Osteoblast (primary cell): ENCODE data around the gene ITGB5. TPM values are rescaled to one million over a fixed set of nuclear protein-coding genes. Genes with fewer than 3 reads are reported as not detected.

ENCODE experiments used
- DNase-seq: peaks from one replicate; pipeline ENCODE4 v3.0.0; 2011; ENCODE audit warnings: low spot score, mixed read lengths; ENCODE audit not compliant: insufficient read length; ENCODE audit errors: missing footprints
- H2AFZ ChIP-seq: 2 replicates; pipeline ENCODE4 v1.6.0; 2011; ENCODE audit warnings: mild to moderate bottlenecking, low read length
- H3K27ac ChIP-seq: 2 replicates; pipeline ENCODE4 v1.5.1; 2011; ENCODE audit warnings: mild to moderate bottlenecking, low read depth, low read length, moderate library complexity
- H3K27me3 ChIP-seq: 2 replicates; pipeline ENCODE4 v1.6.0; 2012; ENCODE audit warnings: mild to moderate bottlenecking, control low read depth, inconsistent platforms, low read length, moderate library complexity; ENCODE audit not compliant: insufficient read depth
- H3K36me3 ChIP-seq: 2 replicates; pipeline ENCODE4 v1.5.1; 2011; ENCODE audit warnings: mild to moderate bottlenecking, low read length, control low read depth, moderate library complexity; ENCODE audit not compliant: insufficient read depth
- H3K4me1 ChIP-seq: 2 replicates; pipeline ENCODE4 v1.5.1; 2011; ENCODE audit warnings: mild to moderate bottlenecking, low read length, control low read depth, moderate library complexity; ENCODE audit not compliant: insufficient read depth
- H3K4me2 ChIP-seq: 2 replicates; pipeline ENCODE4 v1.6.0; 2011; ENCODE audit warnings: mild to moderate bottlenecking, low read length; ENCODE audit not compliant: insufficient read depth
- H3K4me3 ChIP-seq: fragments of 200-600 bp; sonication (generic); 3 replicates; pipeline ENCODE4 v1.5.1; 2012; ENCODE audit warnings: mild to moderate bottlenecking, low read length, inconsistent platforms; ENCODE audit not compliant: insufficient read depth
- H3K79me2 ChIP-seq: 2 replicates; pipeline ENCODE4 v1.6.0; 2012; ENCODE audit warnings: mild to moderate bottlenecking, low read length, control low read depth, inconsistent platforms; ENCODE audit not compliant: insufficient read depth
- H3K9me3 ChIP-seq: 2 replicates; pipeline ENCODE4 v1.5.1; 2011; ENCODE audit warnings: low read depth, low read length, control low read depth
- H4K20me1 ChIP-seq: 2 replicates; pipeline ENCODE4 v1.6.0; 2012; ENCODE audit warnings: mild to moderate bottlenecking, low read length, control low read depth; ENCODE audit not compliant: insufficient read depth
- CTCF ChIP-seq: IDR thresholded peaks from 2 replicates; pipeline ENCODE4 v1.5.1; 2011; ENCODE audit warnings: mild to moderate bottlenecking, low read depth, low read length, moderate library complexity; ENCODE audit errors: extremely low read depth
- total RNA-seq: library from RNA; depleted of rRNA; stranded (reverse); fragments of >200 nt; gene quantifications from 2 replicates; pipeline ENCODE4 v1.2.3, GENCODE V29; 2012

The ITGB5 gene
- total RNA-seq, 1 donor: 433 TPM

GRCh38 chr3:124804875-124805274 is 82.3 kb downstream of the ITGB5 start:
- H3K4me3 ChIP-seq: no peak overlapping the region
- no peak overlapping the region for H3K27ac ChIP-seq
- peaks cover 14% of the 10 kb centered on the region for H3K4me1 ChIP-seq
- no peak for TF ChIP-seq CTCF
- peaks cover 27% of the 10 kb centered on the region for H3K79me2 ChIP-seq
- peaks cover 2% of the 10 kb centered on the region for H4K20me1 ChIP-seq
- no peaks in the 10 kb centered on the region for H3K27me3 ChIP-seq
- no peak overlapping the region for H2AFZ ChIP-seq
- peaks cover 15% of the 10 kb centered on the region for H3K36me3 ChIP-seq
- no peak for DNase-seq
- no peak overlapping the region for H3K4me2 ChIP-seq
- no peaks in the 10 kb centered on the region for H3K9me3 ChIP-seq

GRCh38 chr3:124802702-124803101 is 84.5 kb downstream of the ITGB5 start:
- H4K20me1 ChIP-seq: peaks cover 2% of the 10 kb centered on the region
- peaks cover 21% of the 10 kb centered on the region for H3K79me2 ChIP-seq
- no peak overlapping the region for H3K4me3 ChIP-seq
- peaks cover 5% of the 10 kb centered on the region for H3K4me1 ChIP-seq
- peaks cover 19% of the 10 kb centered on the region for H3K36me3 ChIP-seq
- no peak overlapping the region for H2AFZ ChIP-seq
- no peak for DNase-seq
- no peak for TF ChIP-seq CTCF
- no peaks in the 10 kb centered on the region for H3K9me3 ChIP-seq
- no peaks in the 10 kb centered on the region for H3K27me3 ChIP-seq
- H3K4me2 ChIP-seq: no peak overlapping the region
- no peak overlapping the region for H3K27ac ChIP-seq

- Histone ChIP-seq H3K27me3 (no peaks in the 10 kb centered on the region), H3K27ac (no peak overlapping the region), H4K20me1 (peaks cover 2% of the 10 kb centered on the region), H2AFZ (no peak overlapping the region), H3K4me3 (no peak overlapping the region), H3K36me3 (peaks cover 19% of the 10 kb centered on the region), H3K79me2 (peaks cover 21% of the 10 kb centered on the region), H3K4me1 (peaks cover 5% of the 10 kb centered on the region), H3K4me2 (no peak overlapping the region), H3K9me3 (no peaks in the 10 kb centered on the region)
- no peak for DNase-seq
- no peak for TF ChIP-seq CTCF
Measured at GRCh38 chr3:124802061-124802698, 85.0 kb downstream of the ITGB5 start.

- Histone ChIP-seq H3K4me2 (no peak overlapping the region), H3K4me3 (no peak overlapping the region), H3K27me3 (no peaks in the 10 kb centered on the region), H3K79me2 (peaks cover 21% of the 10 kb centered on the region), H4K20me1 (peaks cover 2% of the 10 kb centered on the region), H2AFZ (no peak overlapping the region), H3K9me3 (no peaks in the 10 kb centered on the region), H3K36me3 (peaks cover 29% of the 10 kb centered on the region), H3K4me1 (peaks cover 5% of the 10 kb centered on the region), H3K27ac (peak overlapping the region; percentile 40)
- TF ChIP-seq CTCF: no peak
- DNase-seq: no peak
Measured at GRCh38 chr3:124800511-124801258, 86.5 kb downstream of the ITGB5 start.
